Daoy (cell line): ENCODE results near the gene IL17RB. TPM values are rescaled to one million over a fixed set of nuclear protein-coding genes. Genes with fewer than 3 reads are reported as not detected.

ENCODE experiments used
- DNase-seq: peaks from one replicate; pipeline ENCODE4 v3.0.0-alpha.2; 2015; ENCODE audit warnings: low read depth
- total RNA-seq: library from RNA; depleted of rRNA; stranded (reverse); fragments of >200 nt; shearing (Covaris generic); gene quantifications from 2 replicates; pipeline ENCODE4 v1.2.3, GENCODE V29; 2014

Gene IL17RB
- total RNA-seq, 1 experiment from 2014 or later = 1.9 TPM

GRCh38 chr3:53859178-53859577 is 12.8 kb downstream of the IL17RB start:
- DNase-seq = no peak

GRCh38 chr3:53860196-53860595 is 13.8 kb downstream of the IL17RB start:
- no peak for DNase-seq

GRCh38 chr3:53862241-53862640 is 15.9 kb downstream of the IL17RB start:
- no peak for DNase-seq

- DNase-seq = no peak
Observed at GRCh38 chr3:53863145-53863544, 16.8 kb downstream of the IL17RB start.

- DNase-seq = no peak
Observed at GRCh38 chr3:53865732-53866499, 19.5 kb downstream of the IL17RB start.

GRCh38 chr3:53880396-53881345 is 34.3 kb downstream of the IL17RB start:
- peak; percentile 2 for DNase-seq

- peak; percentile 83 for DNase-seq
Observed at GRCh38 chr3:53881691-53882593, 35.6 kb downstream of the IL17RB start, which contains the start of gene ACTR8. ACTR8 (minus strand) TSS chr3:53882152; CDS start chr3:53882101, 51 bp downstream.

- no peak for DNase-seq
Observed at GRCh38 chr3:53883008-53883407, 36.6 kb downstream of the IL17RB start.

- no peak for DNase-seq
Observed at GRCh38 chr3:53884623-53885022, 38.3 kb downstream of the IL17RB start.

GRCh38 chr3:53885239-53885638 is 38.9 kb downstream of the IL17RB start:
- peak; percentile 13 for DNase-seq

GRCh38 chr3:53887446-53887845 is 41.1 kb downstream of the IL17RB start:
- no peak for DNase-seq

- no peak for DNase-seq
Observed at GRCh38 chr3:53888232-53888631, 41.9 kb downstream of the IL17RB start.

- no peak for DNase-seq
Observed at GRCh38 chr3:53890726-53891475, 44.5 kb downstream of the IL17RB start.

- DNase-seq = peak; percentile 97
Observed at GRCh38 chr3:53891497-53892285, 45.3 kb downstream of the IL17RB start, which contains the start of gene SELENOK. SELENOK (minus strand) TSS chr3:53891859.

- no peak for DNase-seq
Observed at GRCh38 chr3:53892286-53892637, 45.9 kb downstream of the IL17RB start.

- DNase-seq = no peak
Observed at GRCh38 chr3:53899750-53900149, 53.4 kb downstream of the IL17RB start.

GRCh38 chr3:53900666-53901331 is 54.4 kb downstream of the IL17RB start:
- DNase-seq = no peak

GRCh38 chr3:53902067-53902466 is 55.7 kb downstream of the IL17RB start:
- no peak for DNase-seq

- no peak for DNase-seq
Observed at GRCh38 chr3:53902711-53903110, 56.3 kb downstream of the IL17RB start.
